ENCODE data around the gene SH3BGR.
"Not testable (repeated sequence)": the region's sequence is repeated elsewhere in the genome, so short reads cannot be mapped to it uniquely, and the experiment has no call there.

SH3BGR gene
- 0 to 0.15 reads per million in 2 donors for total RNA-seq

DNA sequence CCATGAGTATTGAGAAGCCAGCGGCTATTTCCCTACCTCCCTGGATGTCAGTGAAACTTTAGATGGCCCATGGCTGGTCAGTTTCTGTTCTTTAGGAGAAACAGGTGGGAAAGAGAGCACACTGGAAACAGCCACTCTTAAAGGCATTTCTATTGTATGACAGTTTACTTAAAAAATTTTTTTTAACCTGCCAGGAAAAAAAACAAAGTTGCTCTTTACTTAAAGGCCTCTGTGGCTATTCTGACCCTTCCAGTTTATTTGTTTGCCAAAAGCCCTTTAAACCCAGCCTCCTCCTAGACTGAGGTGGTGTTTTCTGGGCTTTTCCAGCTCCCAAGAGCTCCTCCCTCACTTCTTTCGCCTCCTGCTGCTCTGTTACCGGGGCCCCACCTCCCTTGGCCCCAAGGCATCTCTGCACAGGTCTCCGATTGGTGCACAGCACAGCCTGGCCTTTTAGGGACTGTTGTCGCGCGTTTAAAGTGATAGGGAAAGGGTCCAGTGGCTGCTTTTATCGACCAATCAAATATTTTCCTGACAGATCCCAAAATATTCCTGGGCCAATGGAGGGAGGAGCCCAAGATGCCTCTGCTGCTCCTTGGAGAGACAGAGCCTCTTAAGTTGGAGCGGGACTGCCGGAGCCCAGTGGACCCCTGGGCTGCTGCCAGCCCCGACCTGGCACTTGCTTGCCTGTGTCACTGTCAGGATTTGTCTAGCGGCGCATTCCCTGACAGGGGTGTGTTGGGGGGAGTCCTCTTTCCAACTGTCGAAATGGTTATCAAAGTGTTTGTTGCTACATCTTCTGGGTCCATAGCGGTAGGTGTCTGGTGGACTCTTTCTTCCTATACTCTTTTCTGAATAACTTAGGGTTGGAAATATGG lies at the start of gene SH3BGR:
Gene SH3BGR (plus strand): TSS at position 639 of the 875 bp plus-strand sequence. CDS start 127 bp downstream, at position 766.
- no peak for DNase-seq

- no peak for DNase-seq
Measured at GRCh38 chr21:39406065-39406464, 45.7 kb upstream of the SH3BGR start.

- not testable (repeated sequence) for DNase-seq
Measured at GRCh38 chr21:39419204-39419603, 32.6 kb upstream of the SH3BGR start.

DNA sequence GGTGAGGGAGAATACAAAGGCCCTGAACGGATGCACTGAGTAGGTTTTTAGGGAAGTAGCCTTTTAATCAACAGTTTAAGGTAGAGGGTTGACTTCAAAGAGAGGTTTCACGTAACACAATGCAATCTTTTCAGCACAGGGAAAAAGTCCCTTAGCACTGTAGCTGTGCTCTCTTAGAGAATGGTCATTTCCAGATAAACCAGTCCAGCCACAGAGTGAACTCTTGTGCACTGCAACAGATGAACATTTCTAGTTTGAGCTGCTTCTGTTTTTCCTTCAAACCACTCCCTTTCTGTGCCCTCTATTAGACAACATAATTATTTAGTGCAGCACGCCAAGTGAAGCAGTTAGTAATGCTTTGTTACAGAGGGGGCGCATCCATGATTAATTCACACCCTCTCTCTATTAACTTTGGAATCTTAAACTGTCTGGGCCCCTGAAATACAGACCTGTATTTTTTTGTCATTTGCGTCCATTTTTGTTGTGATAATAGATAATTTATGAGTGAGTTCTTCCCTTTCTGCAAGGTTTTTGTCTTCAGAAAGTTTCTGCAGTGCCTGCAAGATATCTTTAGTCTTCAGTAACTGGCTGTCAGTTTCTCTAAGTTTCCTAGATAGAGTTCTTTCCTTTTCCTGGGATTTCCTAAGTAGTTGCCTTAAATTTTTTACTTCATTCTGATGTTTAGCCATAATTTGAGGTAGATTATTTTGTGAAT lies 29.1 kb upstream of the SH3BGR start:
- no peak for DNase-seq

GRCh38 chr21:39429445-39429844 lies 22.3 kb upstream of the SH3BGR start:
- no peak for DNase-seq

DNA sequence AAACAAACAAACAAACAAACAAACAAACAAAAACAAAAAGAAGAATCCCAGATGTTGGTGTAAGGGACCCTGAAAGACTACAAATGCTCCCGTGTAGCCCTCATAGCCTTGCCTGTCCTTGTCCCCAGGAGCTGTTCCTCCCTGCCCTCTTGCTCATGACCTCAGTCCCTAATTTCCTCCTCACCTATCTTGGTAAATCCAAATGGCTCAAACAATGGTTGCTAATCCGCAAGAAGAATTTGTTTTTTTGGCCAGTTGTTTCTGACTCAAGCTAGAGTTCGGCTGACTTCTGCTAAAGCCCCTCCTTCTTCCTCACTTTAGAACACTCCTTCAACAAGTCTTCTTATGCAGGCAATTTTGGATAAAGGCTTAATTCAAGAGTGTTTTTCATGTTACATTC lies 21.8 kb upstream of the SH3BGR start:
- DNase-seq, result no peak

DNA sequence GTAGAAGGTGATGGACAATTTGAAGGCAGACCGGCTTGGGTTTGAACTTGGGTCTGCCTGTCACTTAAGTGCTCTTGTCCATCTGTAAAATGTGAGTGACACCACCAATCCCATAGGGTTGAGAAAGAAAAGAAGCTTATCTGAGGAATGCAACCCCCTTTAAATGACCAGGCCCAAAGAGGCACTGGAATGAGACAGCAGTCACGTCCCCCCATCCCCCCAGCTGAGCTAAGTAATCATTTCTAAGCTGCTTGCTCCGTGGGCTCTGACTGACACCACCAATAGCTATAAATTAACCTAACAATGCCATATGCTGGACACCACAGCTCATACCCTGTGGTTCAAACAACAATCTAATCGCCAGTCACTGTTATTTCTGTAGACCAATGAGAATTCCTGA lies 21.3 kb upstream of the SH3BGR start:
- no peak for DNase-seq

DNA sequence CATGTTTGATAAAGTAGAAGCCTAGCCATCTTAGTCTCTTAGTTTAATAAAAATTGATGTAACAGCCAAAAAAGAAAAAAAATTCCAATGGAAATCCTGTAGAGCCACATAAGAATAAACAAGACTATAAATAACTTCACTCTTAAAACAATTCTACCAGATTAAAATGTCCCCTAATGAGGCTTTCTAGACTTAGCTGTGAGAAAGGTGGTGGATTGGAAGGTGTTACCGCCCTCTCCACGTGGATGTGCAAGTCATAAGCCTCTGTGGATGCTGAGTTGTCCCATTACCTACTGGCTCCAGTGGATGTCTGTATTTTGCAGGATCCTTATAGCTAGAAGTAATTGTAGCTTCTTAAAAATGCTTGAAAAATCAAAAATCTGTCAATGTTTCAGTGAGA lies 20.8 kb upstream of the SH3BGR start:
- no peak for DNase-seq

GRCh38 chr21:39434950-39435349 lies 16.8 kb upstream of the SH3BGR start:
- no peak for DNase-seq

DNA sequence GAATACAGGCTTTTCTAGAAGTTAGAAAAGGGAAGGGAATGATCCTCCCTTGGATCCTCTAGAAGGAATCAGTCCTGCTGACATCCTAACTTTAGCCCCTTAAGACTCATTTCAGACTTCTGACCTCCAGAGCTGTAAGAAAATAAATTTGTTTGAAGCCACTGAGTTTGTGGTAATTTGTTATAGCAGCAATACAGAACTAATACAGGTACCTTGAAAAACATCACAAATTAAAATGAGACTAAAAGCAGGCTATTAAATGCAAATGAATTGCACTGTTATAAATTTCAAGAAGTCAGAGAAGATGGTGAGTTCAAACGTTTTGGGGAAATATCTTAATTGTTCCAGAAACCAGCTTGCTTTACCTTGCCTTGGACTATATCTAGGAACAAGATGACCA lies 12.5 kb upstream of the SH3BGR start:
- DNase-seq, result no peak

DNA sequence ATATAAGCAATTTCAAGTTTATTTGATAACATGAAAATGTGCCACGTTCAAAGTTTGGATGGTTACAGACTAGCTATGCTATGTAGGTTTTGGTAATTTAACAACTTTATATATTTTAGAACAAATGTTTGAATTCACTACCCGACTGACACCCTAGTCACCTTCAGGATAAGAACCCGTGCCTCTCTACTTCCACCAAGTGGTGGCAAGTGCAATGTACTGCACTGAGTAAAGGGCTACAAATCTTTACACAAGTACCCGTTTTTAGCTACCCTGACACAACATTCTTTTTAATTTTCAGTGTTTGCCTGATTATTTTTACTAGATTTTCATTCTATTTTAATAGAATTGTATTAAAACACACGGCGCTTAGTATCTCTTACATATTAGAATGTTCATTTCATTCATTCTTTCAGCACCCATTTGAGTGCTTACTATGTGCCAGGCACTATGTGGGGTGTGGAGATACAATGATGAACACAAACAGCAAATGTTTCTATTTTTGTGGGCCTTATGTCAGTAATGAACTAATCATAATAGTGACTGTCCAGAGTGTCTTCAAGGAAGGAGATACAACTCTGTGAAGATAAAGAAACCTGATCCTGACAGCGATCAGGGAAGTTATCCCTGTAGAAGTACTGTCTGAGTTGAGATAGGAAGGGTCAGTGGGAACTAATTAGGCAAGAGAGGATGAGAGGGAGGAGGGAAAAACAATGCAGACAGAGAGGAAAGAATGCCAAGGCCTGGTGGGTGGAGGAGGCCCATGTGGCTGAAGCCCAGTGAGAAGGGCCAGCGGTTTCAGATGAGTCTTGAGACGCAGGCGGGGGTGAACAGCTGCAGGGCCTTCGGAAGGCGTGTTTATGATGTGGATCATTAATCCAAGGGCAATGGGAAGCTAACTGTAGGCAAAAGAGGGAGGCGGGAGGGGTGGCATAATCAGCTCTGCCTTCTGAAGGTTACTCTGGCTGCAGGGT lies 10.0 kb upstream of the SH3BGR start:
- no peak for DNase-seq

DNA sequence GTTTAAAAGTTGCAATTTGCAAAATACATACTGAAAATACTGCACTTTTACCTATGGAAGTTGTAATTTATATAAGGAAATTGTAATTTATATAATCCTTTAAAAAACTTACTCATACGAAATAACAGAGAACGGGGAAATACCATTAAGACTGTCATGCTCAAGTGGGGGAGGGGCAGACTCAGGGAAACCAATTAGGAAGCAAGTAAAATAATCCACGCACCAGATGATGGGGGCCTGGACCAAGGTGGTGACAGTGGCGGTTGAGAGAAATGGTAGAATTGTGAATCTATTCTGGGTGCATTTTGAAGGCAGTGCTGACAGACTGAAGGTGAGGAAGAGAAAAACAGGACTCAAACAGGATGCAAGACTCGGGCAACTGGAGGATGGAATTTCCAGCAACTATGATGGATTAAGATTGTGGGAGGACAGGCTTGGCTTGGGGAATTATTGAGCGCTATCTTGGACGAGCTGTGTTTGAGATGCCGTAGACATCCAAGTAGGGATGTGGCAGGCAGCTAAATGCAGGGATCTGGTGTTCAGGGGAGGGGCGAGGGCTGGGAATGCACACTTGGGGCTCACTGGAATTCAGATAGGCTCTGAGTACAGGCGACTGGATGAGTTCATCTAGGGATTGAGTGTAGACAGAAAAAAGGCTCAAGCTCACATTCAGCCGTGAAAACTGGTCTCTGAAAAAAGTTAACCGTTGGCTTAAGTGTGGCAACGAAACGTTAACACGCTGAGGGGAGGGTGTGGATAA lies 7.2 kb upstream of the SH3BGR start:
- DNase-seq, result no peak

DNA sequence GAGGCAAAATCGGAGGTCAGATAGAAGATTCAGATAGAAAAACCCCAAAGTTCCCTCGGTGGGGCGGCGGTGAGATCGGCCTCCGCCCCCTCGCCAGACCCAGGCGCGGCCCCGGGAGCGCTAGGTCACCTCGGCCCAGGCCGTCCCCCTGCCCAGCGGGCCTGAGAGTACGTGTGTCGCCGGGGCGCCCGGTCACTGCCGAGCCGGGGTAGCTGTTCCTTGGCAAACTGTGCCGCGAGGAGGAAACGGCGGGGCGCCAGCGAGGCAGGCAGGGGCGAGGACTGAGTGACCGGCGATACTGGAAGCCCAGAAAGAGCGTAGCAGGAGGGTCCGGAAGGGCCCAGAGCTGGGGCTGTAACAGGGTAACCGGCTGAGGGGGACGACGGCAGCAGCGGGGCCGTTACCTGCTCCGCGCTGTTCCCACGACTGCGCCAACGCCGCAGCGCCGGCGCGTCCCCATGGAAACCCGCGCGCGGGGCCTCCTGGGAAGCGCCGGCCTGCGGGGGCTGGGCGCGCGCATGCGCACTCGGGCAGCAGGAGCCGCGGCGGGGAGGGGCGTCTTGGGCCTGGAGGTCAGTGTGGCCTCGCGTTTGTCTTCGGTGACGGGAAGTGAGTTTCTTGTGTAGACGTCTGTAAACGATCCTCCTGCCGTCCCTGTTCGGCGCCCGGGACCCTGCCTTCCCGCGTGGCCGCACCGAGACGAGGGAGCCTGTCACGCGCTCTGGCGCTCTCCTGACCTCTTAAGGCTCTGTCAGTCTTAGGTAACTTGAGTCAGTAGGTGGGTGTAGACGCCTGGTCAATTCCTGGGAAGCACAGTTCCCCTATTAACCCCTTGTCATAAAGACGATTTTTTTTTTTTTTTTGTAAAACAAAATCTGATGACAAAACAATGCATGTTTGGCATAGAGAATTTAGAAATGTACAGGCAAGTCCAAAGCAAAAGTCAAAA lies 6.2 kb upstream of the SH3BGR start, which contains the start of gene LCA5L:
Gene LCA5L (minus strand): TSS at position 458 of the 949 bp plus-strand sequence. CDS start 17,285 bp downstream, outside the sequence.
- peak; percentile 86 for DNase-seq

- DNase-seq, result no peak
Measured at GRCh38 chr21:39447264-39447663, 4.5 kb upstream of the SH3BGR start.

- no peak for DNase-seq
Measured at GRCh38 chr21:39452207-39452969, 618 bp downstream of the SH3BGR start.

- DNase-seq, result no peak
Measured at GRCh38 chr21:39452970-39453342, 1.2 kb downstream of the SH3BGR start.

DNA sequence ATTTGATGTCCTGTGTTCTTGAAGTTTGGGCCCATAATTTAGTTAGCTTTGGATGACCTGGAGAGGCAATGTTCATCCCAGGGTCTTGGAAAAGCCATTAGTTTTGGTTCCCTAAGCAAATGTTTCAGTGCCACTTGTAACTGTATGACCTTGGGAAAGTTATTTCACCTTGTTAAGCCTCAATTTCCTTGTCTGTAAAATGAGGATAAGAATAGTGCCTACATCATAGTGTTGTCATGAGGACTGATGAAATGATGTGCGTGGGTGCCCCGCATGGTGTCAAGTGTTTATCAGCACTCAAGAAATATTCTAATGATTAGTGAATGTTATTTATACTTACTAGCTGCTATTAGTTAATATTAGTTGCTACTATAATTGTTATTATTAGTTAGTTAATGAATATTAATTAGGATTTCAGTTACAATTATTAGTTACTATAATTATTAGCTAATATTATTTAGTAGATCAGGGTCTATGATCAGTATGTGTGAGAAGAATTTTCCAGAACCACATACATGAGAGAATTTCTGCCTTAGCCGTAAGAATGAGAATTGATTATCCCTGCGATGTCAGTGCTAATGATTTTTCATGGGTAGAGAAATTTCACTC lies 1.9 kb downstream of the SH3BGR start:
- no peak for DNase-seq

DNA sequence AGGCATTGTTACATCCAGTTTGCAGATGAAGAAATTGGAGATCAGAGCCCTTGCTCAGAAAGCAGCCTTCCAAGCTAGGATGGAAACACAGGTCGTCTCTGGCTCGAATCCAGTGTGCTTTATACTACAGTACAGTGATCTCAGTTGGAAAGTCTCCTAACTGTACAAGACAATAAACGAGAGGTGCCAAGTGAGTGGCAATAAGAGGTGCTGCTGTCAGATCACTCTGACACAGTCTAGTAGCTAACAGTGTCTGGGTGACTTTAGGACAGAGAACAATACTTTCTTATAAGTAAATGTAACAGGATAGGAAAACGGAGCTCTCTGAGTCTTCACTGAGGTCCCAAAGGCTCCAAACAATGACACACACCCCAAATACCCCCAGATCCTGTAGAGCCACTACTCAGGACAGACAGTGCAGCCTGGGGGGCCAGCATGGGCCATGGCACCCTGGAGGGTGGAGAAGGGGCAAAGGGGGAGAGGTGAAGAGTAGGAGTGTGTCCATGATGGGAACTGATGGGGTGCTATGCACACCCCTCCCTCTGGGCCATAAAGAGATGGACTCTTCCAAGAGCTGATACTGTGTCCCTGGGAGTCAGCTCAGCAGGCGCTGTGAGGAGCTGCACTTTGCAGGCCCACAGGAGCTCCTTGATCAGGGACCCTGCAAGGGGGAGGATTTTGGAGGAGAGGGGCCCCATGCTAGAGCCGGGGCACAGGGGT lies 3.3 kb downstream of the SH3BGR start:
- DNase-seq, result no peak

DNA sequence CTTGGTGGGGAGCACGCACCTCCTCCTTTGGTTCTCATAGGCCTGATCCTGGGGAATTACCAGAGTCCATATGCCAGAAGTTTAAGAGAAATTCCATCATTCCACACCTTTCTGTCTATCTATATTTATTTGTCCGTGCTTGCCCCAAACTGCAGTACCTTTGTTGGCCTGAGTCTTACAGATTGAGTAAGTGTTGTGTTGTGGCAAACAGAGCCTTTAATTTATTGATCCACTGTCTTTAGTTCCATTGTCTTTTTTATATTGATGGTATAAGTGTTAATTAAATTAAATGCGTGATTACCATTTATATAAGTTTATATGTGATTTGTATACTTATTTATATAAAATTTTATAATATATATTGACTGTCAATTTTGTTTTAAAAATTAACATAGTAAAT lies 4.9 kb downstream of the SH3BGR start:
- no peak for DNase-seq

Measured in activated gamma-delta T cell (primary cell).